Testis (tissue), 3 donors: ENCODE results near the gene TOM1L2. TPM values are rescaled to one million over a fixed set of nuclear protein-coding genes. Genes with fewer than 3 reads are reported as not detected.

Experiments used
- DNase-seq: peaks from one replicate; pipeline ENCODE4 v3.0.0-alpha.2; 2019
- H3K27ac ChIP-seq, 2 donors: fragments of 200-600 bp; sonication (generic); one replicate each; pipeline ENCODE4 v1.5.1; 2019
- H3K27me3 ChIP-seq: fragments of 200-600 bp; sonication (generic); one replicate; pipeline ENCODE4 v1.5.1; 2019
- H3K36me3 ChIP-seq: fragments of 200-600 bp; sonication (generic); one replicate; pipeline ENCODE4 v1.5.1; 2017; ENCODE audit warnings: low read depth; ENCODE audit errors: missing control alignments
- H3K4me1 ChIP-seq: fragments of 200-600 bp; sonication (generic); one replicate; pipeline ENCODE4 v1.5.1; 2019
- H3K4me3 ChIP-seq, 2 donors: fragments of 200-600 bp; sonication (generic); one replicate each; pipeline ENCODE4 v1.5.1; 2017 to 2019
- H3K9me3 ChIP-seq: fragments of 200-600 bp; sonication (generic); one replicate; pipeline ENCODE4 v1.5.1; 2017
- CTCF ChIP-seq, 3 experiments: fragments of 450-650 bp in 2 of 3; fragments of 200-600 bp in 1 of 3; sonication (generic) in 1 of 3; IDR thresholded peaks; one replicate each; pipeline ENCODE4 v1.5.1; 2016 to 2019; ENCODE audit warnings: antibody characterized with exemption in 3 of 3, mild to moderate bottlenecking in 2 of 3, moderate library complexity in 1 of 3
- POLR2A ChIP-seq: fragments of 450-650 bp; IDR thresholded peaks from one replicate; pipeline ENCODE4 v1.6.1; 2017; ENCODE audit warnings: antibody characterized with exemption, mild to moderate bottlenecking, moderate library complexity
- WGBS, 2 donors: methylation state at CpG; one replicate each; pipeline ENCODE4 v1.1.5; 2018; 5-methylcytosine and 5-hydroxymethylcytosine counted together
- intact Hi-C: fragments of 100-400 bp; cut with DNase I; formaldehyde crosslinking; loops from one replicate; pipeline ENCODE4 v1.15.1; 2023; ENCODE audit warnings: low total_unique reads
- polyA plus RNA-seq: library from polyadenylated mRNA; stranded (reverse); fragments of 350-450 nt; fragmentation: Illumina TruSeq; extraction: RNeasy Lipid Tissue Mini Kit (QIAGEN cat#74804); gene quantifications from one replicate; pipeline ENCODE4 v1.2.3, GENCODE V29; 2014; ENCODE audit warnings: low read depth, low replicate concordance; ENCODE audit not compliant: insufficient read depth
- total RNA-seq, 2 donors: library from RNA; depleted of rRNA; stranded (reverse); fragments of >200 nt; gene quantifications; one replicate each; pipeline ENCODE4 v1.2.3, GENCODE V29; 2016

TOM1L2 gene
- total and polyA plus RNA-seq, 3 donors from 2014 or later, result 92.4 to 221 (median 218) TPM

GRCh38 chr17:17816240-17816814, 155.9 kb downstream of the TOM1L2 start:
- Histone ChIP-seq H3K4me1 (peaks cover 34% of the 10 kb centered on the region), H3K9me3 (no peaks in the 10 kb centered on the region), H3K36me3 (no peaks in the 10 kb centered on the region), H3K27me3 (no peaks in the 10 kb centered on the region), H3K4me3 (no peak overlapping the region), H3K27ac (no peak overlapping the region)
- WGBS, 2 donors, result 96% methylated on average over 12 to 20 of the region's 22 CpGs
- no peak for TF ChIP-seq POLR2A
- no peak for TF ChIP-seq CTCF (IDR thresholded peaks at IDR 0.05)
- DNase-seq, result no peak
- intact Hi-C loops, result no loop called here

- Histone ChIP-seq H3K27me3 (no peaks in the 10 kb centered on the region), H3K4me1 (peaks cover 35% of the 10 kb centered on the region), H3K4me3 (no peak overlapping the region), H3K36me3 (no peaks in the 10 kb centered on the region), H3K27ac (no peak overlapping the region), H3K9me3 (no peaks in the 10 kb centered on the region)
- DNase-seq, result no peak
- TF ChIP-seq CTCF (IDR thresholded peaks at IDR 0.05) (no peak), POLR2A (no peak)
- WGBS, 2 donors, result 82 to 94% methylated on average over 13 to 17 of the region's 17 CpGs
- intact Hi-C loops, result no loop called here
Observed at GRCh38 chr17:17815436-17816200, 156.6 kb downstream of the TOM1L2 start.

- intact Hi-C loops, result no loop called here
- 50 to 70% methylated on average over 3 to 8 of the region's 8 CpGs for WGBS, 2 donors
- no peaks in the 10 kb centered on the region for H3K9me3 ChIP-seq
- no peaks in the 10 kb centered on the region for H3K27me3 ChIP-seq
- no peak for TF ChIP-seq POLR2A
- no peak for TF ChIP-seq CTCF (IDR thresholded peaks at IDR 0.05)
- no peak for DNase-seq
- no peak overlapping the region for H3K27ac ChIP-seq
- peaks cover 32% of the 10 kb centered on the region for H3K4me1 ChIP-seq
- no peak overlapping the region for H3K4me3 ChIP-seq
- H3K36me3 ChIP-seq, result no peaks in the 10 kb centered on the region
Observed at GRCh38 chr17:17815062-17815406, 157.2 kb downstream of the TOM1L2 start.

GRCh38 chr17:17814162-17815061, 157.8 kb downstream of the TOM1L2 start:
- no peak for TF ChIP-seq CTCF (IDR thresholded peaks at IDR 0.05)
- no peak for TF ChIP-seq POLR2A
- H3K9me3 ChIP-seq, result no peaks in the 10 kb centered on the region
- no peak overlapping the region for H3K4me3 ChIP-seq
- H3K36me3 ChIP-seq, result no peaks in the 10 kb centered on the region
- intact Hi-C loops, result loop anchor here (5.0 kb wide), 2 partner anchors 43 to 132 kb away; partner anchors contain the start of gene RAI1
- peaks cover 31% of the 10 kb centered on the region for H3K4me1 ChIP-seq
- 82 to 94% methylated on average over 6 to 20 of the region's 20 CpGs for WGBS, 2 donors
- no peaks in the 10 kb centered on the region for H3K27me3 ChIP-seq
- no peak overlapping the region for H3K27ac ChIP-seq
- no peak for DNase-seq
